ENCODE results near the gene SHISA5. TPM values are rescaled to one million over a fixed set of nuclear protein-coding genes. Genes with fewer than 3 reads are reported as not detected.

SHISA5 gene
- total and polyA plus RNA-seq, 4 donors, result 40.7 to 104 (median 75.8) TPM

GRCh38 chr3:48441940-48442339 is 62.0 kb downstream of the SHISA5 start:
- peaks cover 2 to 29% (median 21%) of the 10 kb centered on the region in 4 donors for H3K4me1 ChIP-seq (ENCODE audit: control insufficient read depth in 4 of 4, insufficient read depth in 4 of 4, low read length in 3 of 4)
- H3K4me3 ChIP-seq (ENCODE audit: low read depth in 1 of 3, low read length in 3 of 3), result no peak overlapping the region
- H3K9me3 ChIP-seq (ENCODE audit: control insufficient read depth in 4 of 4, low read length in 3 of 4), result no peaks in the 10 kb centered on the region
- H3K27ac ChIP-seq (ENCODE audit: low read depth in 1 of 2, low read length in 2 of 2), result no peak overlapping the region
- TF ChIP-seq JUND (IDR thresholded peaks at IDR 0.05) (no peak), SP1 (IDR thresholded peaks at IDR 0.05) (no peak), HNF4G (IDR thresholded peaks at IDR 0.05) (no peak), HNF4A (conservative IDR thresholded peaks at IDR 0.05) (no peak), RXRA (IDR thresholded peaks at IDR 0.05) (no peak), FOXA2 (IDR thresholded peaks at IDR 0.05) (no peak), FOXA1 (IDR thresholded peaks at IDR 0.05) (no peak), TAF1 (conservative IDR thresholded peaks at IDR 0.05) (no peak), MAX (IDR thresholded peaks at IDR 0.05) (no peak), GABPA (IDR thresholded peaks at IDR 0.05 in 1 of 2, conservative IDR thresholded peaks at IDR 0.05 in 1 of 2) (no peak), CTCF (IDR thresholded peaks at IDR 0.05; ENCODE audit: low read depth, low read length, missing input control) (no peak), YY1 (IDR thresholded peaks at IDR 0.05) (no peak), EGR1 (IDR thresholded peaks at IDR 0.05; ENCODE audit: low read depth in 2 of 2) (no peak), NR2F2 (IDR thresholded peaks at IDR 0.05) (no peak)
- TF ChIP-seq, protein P1, sequence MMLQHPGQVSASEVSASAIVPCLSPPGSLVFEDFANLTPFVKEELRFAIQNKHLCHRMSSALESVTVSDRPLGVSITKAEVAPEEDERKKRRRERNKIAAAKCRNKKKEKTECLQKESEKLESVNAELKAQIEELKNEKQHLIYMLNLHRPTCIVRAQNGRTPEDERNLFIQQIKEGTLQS (IDR thresholded peaks at IDR 0.05), result no peak
- TF ChIP-seq, protein P2, sequence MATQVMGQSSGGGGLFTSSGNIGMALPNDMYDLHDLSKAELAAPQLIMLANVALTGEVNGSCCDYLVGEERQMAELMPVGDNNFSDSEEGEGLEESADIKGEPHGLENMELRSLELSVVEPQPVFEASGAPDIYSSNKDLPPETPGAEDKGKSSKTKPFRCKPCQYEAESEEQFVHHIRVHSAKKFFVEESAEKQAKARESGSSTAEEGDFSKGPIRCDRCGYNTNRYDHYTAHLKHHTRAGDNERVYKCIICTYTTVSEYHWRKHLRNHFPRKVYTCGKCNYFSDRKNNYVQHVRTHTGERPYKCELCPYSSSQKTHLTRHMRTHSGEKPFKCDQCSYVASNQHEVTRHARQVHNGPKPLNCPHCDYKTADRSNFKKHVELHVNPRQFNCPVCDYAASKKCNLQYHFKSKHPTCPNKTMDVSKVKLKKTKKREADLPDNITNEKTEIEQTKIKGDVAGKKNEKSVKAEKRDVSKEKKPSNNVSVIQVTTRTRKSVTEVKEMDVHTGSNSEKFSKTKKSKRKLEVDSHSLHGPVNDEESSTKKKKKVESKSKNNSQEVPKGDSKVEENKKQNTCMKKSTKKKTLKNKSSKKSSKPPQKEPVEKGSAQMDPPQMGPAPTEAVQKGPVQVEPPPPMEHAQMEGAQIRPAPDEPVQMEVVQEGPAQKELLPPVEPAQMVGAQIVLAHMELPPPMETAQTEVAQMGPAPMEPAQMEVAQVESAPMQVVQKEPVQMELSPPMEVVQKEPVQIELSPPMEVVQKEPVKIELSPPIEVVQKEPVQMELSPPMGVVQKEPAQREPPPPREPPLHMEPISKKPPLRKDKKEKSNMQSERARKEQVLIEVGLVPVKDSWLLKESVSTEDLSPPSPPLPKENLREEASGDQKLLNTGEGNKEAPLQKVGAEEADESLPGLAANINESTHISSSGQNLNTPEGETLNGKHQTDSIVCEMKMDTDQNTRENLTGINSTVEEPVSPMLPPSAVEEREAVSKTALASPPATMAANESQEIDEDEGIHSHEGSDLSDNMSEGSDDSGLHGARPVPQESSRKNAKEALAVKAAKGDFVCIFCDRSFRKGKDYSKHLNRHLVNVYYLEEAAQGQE (IDR thresholded peaks at IDR 0.05), result no peak
- 81% methylated on average over 6 of the region's 6 CpGs for WGBS
- no peak overlapping the region for H3K9ac ChIP-seq (ENCODE audit: low read depth in 1 of 2, low read length in 2 of 2)
- no peaks in the 10 kb centered on the region for H3K27me3 ChIP-seq (ENCODE audit: control insufficient read depth in 4 of 4, insufficient read depth in 4 of 4, low read length in 3 of 4)
- DNase-seq (ENCODE audit: low spot score), result no peak
- peaks cover 0 to 12% (median 4%) of the 10 kb centered on the region in 4 donors for H3K36me3 ChIP-seq (ENCODE audit: control insufficient read depth in 4 of 4, insufficient read depth in 3 of 4, low read depth in 1 of 4, low read length in 3 of 4)

- Histone ChIP-seq H3K4me1 (ENCODE audit: control insufficient read depth in 4 of 4, insufficient read depth in 4 of 4, low read length in 3 of 4) (peaks cover 2 to 23% (median 14%) of the 10 kb centered on the region in 4 donors), H3K9me3 (ENCODE audit: control insufficient read depth in 4 of 4, low read length in 3 of 4) (no peaks in the 10 kb centered on the region), H3K4me3 (ENCODE audit: low read depth in 1 of 3, low read length in 3 of 3) (peak overlapping the region; percentile 77 to 92 (median 80)), H3K27ac (ENCODE audit: low read depth in 1 of 2, low read length in 2 of 2) (peak overlapping the region; percentile 87 to 89), H3K27me3 (ENCODE audit: control insufficient read depth in 4 of 4, insufficient read depth in 4 of 4, low read length in 3 of 4) (no peaks in the 10 kb centered on the region), H3K36me3 (ENCODE audit: control insufficient read depth in 4 of 4, insufficient read depth in 3 of 4, low read depth in 1 of 4, low read length in 3 of 4) (peaks cover 0 to 12% (median 4%) of the 10 kb centered on the region in 4 donors), H3K9ac (ENCODE audit: low read depth in 1 of 2, low read length in 2 of 2) (peak overlapping the region; percentile 40 to 61)
- 1% methylated on average over 21 of the region's 21 CpGs for WGBS
- TF ChIP-seq HNF4A (conservative IDR thresholded peaks at IDR 0.05), result no peak
- no peak for TF ChIP-seq YY1 (IDR thresholded peaks at IDR 0.05)
- no peak for TF ChIP-seq FOXA2 (IDR thresholded peaks at IDR 0.05)
- TF ChIP-seq CTCF (IDR thresholded peaks at IDR 0.05; ENCODE audit: low read depth, low read length, missing input control), result no peak
- TF ChIP-seq, protein P2 (IDR thresholded peaks at IDR 0.05), result no peak
- no peak for TF ChIP-seq NR2F2 (IDR thresholded peaks at IDR 0.05)
- no peak for TF ChIP-seq FOXA1 (IDR thresholded peaks at IDR 0.05)
- TF ChIP-seq TAF1 (conservative IDR thresholded peaks at IDR 0.05), result no peak
- TF ChIP-seq MAX (IDR thresholded peaks at IDR 0.05), result no peak
- no peak for DNase-seq (ENCODE audit: low spot score)
These were observed 63.4 kb downstream of the SHISA5 start for GRCh38 chr3:48440590-48440958.
